GM19324 (cell line): Measurements from ENCODE around the gene DAB1.

ENCODE experiments used
- ATAC-seq: cut with Tn5 transposase; IDR thresholded peaks from one replicate; pipeline ENCODE4 v1.9.1; 2021; ENCODE audit warnings: mild to moderate bottlenecking, moderate library complexity; ENCODE audit not compliant: unreplicated experiment, low FRiP score

The DAB1 gene

DNA sequence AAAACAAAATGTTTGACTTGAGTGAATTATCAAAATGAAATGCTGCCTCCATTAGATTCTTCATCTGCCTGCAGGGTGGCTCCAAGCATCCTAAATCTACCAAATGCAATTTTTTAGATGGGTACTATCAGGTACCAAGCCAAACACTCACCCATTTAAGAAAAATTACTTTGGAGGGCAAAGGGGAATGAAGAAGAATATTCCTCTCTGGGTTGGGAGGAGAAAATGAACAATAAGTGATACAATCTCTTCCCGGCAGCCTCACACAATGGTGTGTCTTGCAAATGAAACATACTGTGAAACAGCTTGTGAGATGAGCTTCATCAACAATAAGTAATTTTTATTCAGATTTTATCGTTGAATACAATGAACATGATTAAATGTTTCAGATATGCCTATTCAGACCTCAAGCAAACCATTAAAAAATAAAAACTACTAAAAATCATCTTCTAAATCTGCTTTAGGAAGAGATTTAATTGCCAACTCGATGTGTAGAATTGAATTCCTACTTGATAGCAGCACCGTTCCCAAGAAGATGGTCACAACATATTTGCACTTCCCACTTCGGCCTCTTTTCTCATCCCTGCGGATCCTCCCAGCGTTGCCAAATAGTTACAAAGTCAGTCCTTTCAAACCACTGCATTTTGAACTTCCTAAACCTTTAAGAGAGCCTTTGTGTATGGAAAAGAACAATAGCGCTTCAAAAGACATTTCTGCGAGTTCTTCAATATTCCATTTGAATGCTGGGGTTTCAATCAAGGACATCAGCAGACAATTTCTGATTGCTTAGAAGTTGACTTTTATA is 2.7 kb downstream of the DAB1 start:
- ATAC-seq = no peak

- ATAC-seq = no peak
Observed at GRCh38 chr1:57418971-57419370, 4.9 kb downstream of the DAB1 start.

- ATAC-seq = no peak
Observed at GRCh38 chr1:57411262-57411661, 12.6 kb downstream of the DAB1 start.

DNA sequence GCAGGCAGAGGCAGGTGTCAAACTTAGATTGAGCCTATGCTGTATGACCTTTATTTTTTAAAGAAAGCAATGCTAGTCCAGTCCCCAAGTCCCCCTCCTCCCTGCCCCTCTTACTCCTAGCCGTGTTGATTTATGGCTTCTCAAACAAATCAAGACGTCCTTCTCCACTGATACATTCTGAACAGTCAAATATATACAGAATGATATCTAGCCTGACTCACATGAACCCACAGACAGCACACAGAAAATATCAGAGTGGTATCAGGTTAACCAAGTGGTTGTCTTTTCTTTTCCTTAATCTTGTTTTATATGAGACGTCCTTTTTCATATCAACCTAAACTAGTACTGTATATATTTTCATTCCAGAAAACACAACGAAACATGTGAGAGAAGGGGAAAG is 13.4 kb downstream of the DAB1 start:
- ATAC-seq = no peak

- ATAC-seq = no peak
Observed at GRCh38 chr1:57407928-57408327, 15.9 kb downstream of the DAB1 start.

DNA sequence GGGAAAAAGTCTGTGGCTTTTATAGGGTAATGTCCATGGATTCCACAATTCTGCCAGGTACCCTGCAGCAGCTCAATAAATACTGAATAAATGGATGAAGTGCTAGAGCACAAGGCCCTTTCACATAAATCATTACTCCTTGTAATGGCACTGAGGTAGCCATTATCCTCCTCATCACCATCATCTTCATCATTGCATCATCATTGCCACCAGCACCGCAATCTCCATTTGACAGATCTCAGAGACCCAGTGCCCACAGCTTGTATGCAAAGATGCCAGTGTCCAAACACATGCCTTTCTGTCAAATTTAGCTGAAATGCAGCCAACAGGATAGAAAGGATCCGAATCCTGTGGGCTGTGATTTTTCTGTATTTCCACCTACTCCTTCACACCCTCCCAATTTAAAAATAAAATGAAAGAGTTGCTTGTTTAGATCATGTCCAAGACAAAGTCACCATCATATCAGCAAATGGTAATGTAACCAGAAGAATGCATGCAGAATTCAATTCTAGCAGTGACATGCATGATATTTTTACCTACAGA is 17.4 kb downstream of the DAB1 start:
- ATAC-seq = no peak

DNA sequence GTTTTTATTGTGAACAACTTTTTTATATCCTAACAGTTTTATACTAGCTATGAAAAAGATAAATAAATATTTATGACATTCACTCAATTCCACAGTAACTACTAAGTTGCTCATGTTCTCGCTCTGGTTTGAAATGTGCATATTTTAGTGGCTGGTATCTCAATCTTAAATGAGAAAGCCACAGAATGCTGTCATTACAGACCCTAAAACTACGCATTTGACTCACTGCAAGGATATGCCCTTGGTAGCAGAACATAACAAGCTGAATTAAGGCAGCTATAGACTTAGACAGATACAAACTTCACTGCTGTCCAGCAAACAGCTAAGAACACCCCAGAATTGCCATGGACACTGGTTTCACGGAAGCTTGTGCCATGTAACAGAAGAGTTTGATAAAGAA is 19.0 kb downstream of the DAB1 start:
- no peak for ATAC-seq

DNA sequence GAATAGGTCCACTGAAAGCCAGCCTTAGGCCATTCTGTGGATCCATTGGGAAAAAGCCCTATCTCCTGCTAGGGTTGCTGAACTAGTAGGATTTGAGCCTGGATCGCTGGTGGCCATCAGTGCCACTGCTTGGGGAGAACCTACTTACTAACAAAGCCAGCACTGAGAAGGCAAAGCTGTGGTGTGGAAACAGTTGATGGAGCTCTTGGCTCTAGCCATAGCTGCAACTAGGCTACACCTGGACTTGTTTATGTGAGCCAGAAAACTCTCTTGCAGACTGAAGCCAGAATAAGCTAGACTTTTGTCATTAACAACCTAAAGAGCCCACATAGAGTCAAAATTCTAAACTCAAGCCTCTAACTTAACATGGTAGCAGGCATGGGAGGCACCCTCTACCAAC is 20.7 kb downstream of the DAB1 start:
- ATAC-seq = no peak

DNA sequence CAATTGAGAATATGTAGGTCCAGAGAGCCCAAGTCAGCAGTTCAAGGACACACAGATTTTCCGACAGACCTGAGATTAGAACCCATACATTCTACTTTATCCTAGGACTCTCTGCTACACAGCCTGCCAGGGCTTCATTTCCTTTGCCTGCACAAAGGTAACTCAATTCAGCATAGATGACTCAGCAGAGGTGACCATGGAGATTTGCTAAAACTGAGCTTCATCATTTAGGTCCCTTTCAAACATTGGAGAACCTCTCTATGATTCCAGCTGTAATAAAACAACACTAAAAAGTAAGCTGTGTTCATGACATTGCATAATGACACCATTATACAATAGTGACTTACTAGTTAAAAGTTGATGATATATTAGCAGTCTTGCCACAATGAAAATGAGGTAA is 22.2 kb downstream of the DAB1 start:
- no peak for ATAC-seq

- ATAC-seq = no peak
Observed at GRCh38 chr1:57400048-57400447, 23.8 kb downstream of the DAB1 start.

DNA sequence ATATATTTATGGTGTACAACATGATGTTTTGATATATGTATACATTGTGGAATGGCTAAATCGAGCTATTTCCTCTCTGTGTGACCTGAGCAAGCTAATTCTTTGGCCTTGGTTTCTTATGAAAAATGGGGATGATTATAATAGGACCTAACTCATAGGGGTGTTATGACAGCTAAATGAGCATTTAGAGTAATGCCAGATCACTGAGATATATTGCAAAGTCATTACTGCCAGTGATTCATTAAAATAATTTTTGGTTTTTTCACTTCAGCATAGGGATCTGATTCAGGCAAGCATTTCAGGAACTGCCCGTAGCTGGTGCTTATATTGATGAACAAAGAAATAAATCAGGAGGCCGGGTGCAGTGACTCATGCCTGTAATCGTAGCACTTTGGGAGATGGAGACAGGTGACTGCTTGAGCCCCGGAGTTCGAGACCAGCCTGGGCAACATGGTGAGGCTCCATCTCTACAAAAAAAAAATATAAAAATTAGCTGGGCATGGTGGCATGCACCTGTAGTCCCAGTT is 30.7 kb downstream of the DAB1 start:
- no peak for ATAC-seq

DNA sequence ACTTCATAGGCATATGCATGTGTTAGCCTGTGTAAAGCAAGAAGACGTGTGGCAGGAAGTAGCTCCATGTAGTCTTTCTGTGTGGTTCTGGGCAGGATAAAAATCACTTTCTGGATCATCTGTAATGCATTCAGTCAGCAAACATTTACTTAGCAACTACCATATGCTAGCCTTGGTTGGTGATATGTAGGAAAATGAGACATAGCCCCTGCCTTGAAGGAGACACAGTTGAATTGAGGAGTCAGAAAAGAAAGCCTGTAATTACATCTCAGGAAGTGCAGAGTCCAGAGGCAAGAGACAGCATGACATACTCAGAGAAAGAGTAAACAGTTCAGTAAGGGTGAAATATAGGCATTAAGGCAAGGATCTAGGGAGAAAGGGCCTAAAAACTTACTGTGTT is 38.5 kb downstream of the DAB1 start:
- no peak for ATAC-seq

DNA sequence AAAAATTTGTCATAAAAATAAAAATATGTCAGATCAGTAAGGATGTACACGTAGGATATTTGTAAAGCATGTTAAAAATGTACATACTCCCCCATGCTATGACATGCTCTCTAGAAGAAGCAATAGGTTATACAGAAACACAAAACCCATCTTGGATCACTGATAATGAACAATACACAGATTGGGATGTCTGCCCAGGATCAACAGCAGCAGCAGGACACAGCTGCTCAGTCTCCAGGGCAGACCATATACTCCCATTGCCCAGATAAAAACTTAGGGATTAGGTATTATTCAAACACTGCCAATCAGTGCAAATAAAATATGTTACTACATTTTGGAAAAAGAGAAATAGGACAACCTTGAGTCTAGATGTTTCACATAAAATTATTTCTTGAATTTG is 39.0 kb downstream of the DAB1 start:
- no peak for ATAC-seq

DNA sequence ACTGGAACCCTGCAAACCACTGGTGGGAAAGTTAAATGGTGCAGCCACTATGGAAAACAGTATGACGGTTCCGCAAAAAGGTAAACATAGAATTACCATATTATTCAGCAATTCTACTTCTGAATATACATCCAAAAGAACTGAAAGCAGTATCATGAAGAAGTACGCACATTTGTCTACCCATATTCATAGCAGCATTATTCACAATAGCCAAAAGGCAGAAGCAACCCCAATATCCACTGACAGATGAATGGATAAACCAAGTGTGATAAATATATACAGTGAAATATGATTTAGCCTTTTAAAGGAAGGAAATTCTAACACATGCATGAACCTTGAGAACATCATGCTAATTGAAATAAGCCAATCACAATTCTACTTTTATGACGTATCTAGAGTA is 39.6 kb downstream of the DAB1 start:
- no peak for ATAC-seq

GRCh38 chr1:57381871-57382270 is 42.0 kb downstream of the DAB1 start:
- ATAC-seq = no peak

DNA sequence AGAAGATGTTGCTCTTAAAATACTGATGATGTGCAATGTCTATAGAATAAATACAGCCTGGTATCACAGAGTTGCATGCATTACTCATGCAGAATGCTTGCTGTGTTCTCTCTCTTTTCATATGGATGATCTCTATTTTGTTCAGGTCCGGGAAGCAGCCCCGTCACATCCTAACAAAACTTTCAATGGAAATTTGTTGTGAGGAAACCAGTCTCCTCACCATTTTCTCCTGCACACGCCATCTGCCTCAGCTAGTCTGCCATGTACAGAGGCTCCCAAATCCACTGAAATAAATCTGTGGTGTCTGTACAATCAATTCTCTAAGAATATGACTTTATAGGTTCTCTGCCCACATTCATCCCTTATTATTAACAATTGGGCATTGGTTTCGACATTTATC is 42.4 kb downstream of the DAB1 start:
- ATAC-seq = no peak

- no peak for ATAC-seq
Observed at GRCh38 chr1:57380923-57381322, 42.9 kb downstream of the DAB1 start.

GRCh38 chr1:57378534-57378933 is 45.3 kb downstream of the DAB1 start:
- no peak for ATAC-seq

DNA sequence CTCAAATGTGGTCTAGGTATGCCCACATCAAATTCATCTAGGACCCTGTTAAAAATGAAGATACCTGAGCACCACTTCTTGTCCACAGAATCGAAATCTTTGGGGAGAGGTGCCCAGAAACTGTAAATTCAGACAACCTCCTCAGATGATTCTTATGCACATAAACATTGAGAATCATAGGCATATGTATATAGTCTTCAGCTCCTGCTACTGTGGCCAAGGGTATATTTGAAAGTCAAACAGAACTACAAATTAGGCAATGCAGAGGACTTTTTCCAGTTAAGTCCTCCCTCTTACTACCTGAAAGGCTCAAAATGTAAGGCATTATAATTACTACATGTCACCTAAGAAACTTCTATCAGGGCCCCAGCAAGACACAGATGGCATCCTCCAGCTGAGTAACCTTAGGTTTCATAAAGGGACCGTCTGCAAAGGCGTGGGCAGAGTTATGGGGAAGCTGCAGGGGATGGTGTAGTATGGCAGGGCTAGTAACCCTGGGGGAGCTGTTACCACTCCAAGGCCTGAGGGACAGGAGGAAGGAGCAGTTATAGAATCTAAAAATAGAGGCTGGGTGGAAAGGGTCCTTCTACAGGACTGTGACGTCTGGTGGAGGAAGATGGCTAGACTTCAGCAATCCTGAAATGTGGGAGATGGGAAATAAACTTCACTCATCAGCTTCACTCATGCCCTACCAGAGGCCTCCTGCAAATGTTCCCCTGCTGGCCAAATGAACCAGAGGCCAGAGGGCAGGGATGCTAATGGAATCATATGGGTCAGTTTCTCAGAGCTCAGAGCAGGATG is 46.3 kb downstream of the DAB1 start:
- no peak for ATAC-seq

- no peak for ATAC-seq
Observed at GRCh38 chr1:57376041-57376440, 47.8 kb downstream of the DAB1 start.

DNA sequence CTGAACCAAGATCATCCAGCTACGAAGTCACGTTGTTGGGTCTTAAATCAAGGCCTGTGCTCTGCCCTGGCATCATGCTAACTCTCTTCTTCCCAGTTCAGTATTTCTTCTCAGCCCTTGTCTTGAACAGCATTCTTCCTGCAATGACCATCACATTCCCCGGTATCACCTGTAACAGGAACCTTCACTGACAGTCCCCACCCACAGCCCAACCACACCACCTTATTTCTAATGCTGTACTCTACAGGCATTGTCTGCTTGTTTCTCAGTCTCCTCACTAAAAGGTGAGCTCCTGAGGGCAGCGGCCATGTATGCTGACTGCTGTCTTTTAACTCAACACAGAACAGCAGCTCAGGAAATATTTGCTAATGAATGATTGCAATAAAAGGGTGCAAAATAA is 54.0 kb downstream of the DAB1 start:
- no peak for ATAC-seq
